ENCODE measurements around the gene CLN6. TPM values are rescaled to one million over a fixed set of nuclear protein-coding genes. Genes with fewer than 3 reads are reported as not detected.

The CLN6 gene
- 9.8 and 13.4 TPM in 2 replicates for total RNA-seq

DNA sequence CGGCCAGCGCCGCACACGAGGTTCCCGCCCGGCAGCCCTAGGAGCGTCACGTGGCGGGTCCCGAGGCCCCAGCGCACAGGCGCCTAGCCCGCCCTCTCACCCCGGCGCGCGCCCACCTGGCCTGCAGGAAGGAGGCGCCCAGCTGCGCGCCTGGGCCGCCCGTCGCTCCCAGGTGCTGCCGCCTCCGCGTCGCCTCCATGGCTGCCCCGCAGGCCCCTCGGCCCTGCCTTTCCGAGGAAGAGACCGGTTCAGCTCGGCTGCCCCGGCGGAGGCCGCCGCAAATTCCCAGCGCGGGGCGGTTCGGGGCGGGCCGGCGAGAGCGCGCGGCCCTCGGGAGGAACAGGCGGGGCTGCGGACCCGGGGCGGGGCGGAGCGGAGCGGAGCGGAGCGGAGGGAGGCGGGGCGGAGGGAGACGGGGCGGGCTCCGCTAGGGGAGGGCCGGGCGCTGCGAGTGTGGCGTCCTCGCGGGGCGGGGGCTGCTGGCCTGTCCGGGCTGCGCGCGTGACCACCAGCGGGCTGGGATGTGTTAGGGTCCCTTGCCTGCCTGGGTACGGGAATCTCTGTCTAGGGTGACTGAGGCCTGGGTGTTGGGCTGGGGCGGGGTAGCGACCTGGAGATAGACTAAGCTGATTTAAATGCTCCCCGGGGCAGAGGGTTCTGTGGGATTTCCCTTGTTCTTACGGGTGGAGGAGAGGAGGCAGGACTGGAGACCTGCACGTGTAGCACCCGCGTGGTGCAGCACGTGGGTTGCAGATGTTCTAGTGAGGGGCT lies at the start of gene CLN6:
CLN6 (minus strand) TSS at position 343 of the 771 bp plus-strand sequence; CDS start at position 199, 144 bp downstream.
- DNase-seq (ENCODE audit: low read depth in 2 of 2) = peak; percentile 42 to 85

- peak in 1 of 2 donors; percentile 28 for DNase-seq (ENCODE audit: low read depth in 2 of 2)
Observed at GRCh38 chr15:68278595-68279405, 49.3 kb upstream of the CLN6 start.

DNA sequence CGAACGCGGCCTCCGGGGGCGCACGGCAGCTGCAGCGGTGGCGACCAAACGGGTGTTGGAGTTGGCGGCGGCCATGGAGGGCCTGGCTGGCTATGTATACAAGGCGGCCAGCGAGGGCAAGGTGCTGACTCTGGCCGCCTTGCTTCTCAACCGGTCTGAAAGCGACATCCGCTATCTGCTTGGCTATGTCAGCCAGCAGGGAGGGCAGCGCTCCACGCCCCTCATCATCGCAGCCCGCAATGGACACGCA lies 48.7 kb upstream of the CLN6 start:
- DNase-seq (ENCODE audit: low read depth in 2 of 2) = peak in 1 of 2 donors; percentile 36

GRCh38 chr15:68277603-68278344 lies 48.2 kb upstream of the CLN6 start, which contains the start of gene FEM1B:
Gene FEM1B, plus strand, starts transcription at chr15:68277745. Its CDS starts 673 bp downstream, at chr15:68278418.
- peak; percentile 80 to 93 for DNase-seq (ENCODE audit: low read depth in 2 of 2)

DNA sequence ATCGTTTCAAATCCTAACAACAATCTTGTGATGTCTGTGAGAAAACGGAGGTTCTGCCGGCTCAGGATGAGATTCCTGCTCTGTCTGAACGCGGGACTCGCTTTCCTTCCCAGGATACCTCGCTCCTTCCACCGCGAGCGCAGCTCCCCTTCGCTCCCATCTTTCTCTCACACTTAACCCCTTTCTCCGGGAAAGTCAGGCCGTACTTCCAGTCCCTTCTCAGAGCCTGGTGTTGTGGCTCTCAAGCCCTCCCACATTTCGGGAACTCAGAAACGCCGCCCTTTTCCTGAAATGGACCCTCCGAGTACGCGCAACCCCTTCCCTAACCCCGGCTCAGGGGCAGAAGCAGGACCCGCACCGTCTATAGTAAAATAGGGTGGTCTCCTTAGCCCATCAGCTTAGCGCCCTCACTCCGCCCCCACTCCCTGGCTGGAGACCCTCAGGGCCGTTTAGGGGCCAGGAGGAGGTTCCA lies 47.6 kb upstream of the CLN6 start:
- peak; percentile 12 to 62 for DNase-seq (ENCODE audit: low read depth in 2 of 2)

DNA sequence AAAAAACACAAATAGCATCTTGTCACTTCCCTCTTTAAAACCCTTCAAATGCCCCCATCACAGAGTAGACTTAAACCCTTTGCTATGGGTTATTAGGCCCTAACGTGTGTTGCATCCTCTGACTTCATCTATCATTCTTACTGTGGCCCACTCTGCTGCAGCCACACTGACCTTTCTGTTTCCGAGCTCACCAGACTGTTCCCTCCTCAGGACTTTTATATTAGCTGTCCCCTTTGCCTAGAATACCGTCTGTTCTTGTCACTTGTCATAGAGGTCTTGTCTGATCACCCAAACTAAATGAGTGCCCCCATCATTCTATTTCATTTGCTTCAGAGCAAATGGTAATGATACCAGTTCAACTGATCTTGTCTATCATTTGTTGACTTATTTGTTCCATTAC lies 47.1 kb upstream of the CLN6 start:
- no peak for DNase-seq (ENCODE audit: low read depth in 2 of 2)

GRCh38 chr15:68275165-68275746 lies 45.7 kb upstream of the CLN6 start:
- DNase-seq (ENCODE audit: low read depth in 2 of 2) = no peak

GRCh38 chr15:68274201-68274848 lies 44.8 kb upstream of the CLN6 start:
- DNase-seq (ENCODE audit: low read depth in 2 of 2) = no peak

GRCh38 chr15:68272721-68273271 lies 43.3 kb upstream of the CLN6 start:
- DNase-seq (ENCODE audit: low read depth in 2 of 2) = peak in 1 of 2 donors; percentile 24

DNA sequence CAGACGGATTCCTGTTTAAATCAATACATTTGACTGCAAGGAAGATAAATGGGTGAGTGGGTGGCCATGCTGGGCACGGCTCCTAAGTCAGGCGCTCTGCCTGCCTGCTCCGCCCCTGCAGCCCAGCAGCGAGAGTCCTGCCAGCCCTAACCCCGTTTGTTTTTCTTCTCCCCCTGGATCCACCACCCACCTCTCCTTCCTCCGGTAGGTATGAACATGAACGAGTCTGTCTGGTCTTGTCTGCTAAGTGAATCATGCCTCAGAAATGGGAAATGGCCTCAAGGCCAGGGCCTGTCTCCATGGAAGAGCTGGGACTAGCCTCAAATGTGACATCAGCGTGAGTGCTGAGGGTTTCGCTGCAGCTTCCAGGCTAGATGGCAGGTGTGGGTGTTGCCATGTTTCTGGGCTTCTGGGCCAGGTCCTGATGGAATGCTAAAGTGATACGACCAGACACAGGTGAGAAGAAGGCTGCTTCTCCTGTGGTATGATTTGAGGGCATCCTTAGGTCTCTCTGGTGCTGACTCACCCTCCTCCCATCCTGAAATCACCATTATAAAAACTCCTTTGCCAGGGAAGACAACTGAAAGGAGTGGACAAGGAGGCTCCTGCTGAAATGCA lies 42.4 kb upstream of the CLN6 start:
- peak in 1 of 2 donors; percentile 4 for DNase-seq (ENCODE audit: low read depth in 2 of 2)

GRCh38 chr15:68268405-68268804 lies 38.9 kb upstream of the CLN6 start:
- no peak for DNase-seq (ENCODE audit: low read depth in 2 of 2)

- DNase-seq (ENCODE audit: low read depth in 2 of 2) = no peak
Observed at GRCh38 chr15:68265674-68266073, 36.1 kb upstream of the CLN6 start.

DNA sequence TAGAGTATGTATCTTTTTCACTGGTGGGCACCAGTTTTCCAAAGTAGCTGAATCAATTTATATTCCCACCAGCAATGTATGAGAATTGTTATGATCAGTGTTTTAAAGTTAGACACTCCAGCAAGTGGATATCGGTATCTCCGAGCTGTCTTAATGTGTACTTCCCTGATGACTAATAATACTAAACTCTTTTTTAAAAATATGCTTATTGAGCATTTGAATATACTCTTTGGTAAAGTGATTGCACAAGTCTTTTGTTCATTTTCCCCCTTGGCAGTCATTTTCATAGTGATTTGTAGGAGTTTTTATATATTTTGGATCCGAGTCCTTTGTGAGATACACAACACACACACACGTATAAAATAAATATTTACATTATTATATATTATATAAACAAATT lies 35.6 kb upstream of the CLN6 start:
- no peak for DNase-seq (ENCODE audit: low read depth in 2 of 2)

- no peak for DNase-seq (ENCODE audit: low read depth in 2 of 2)
Observed at GRCh38 chr15:68264282-68264681, 34.8 kb upstream of the CLN6 start.

DNA sequence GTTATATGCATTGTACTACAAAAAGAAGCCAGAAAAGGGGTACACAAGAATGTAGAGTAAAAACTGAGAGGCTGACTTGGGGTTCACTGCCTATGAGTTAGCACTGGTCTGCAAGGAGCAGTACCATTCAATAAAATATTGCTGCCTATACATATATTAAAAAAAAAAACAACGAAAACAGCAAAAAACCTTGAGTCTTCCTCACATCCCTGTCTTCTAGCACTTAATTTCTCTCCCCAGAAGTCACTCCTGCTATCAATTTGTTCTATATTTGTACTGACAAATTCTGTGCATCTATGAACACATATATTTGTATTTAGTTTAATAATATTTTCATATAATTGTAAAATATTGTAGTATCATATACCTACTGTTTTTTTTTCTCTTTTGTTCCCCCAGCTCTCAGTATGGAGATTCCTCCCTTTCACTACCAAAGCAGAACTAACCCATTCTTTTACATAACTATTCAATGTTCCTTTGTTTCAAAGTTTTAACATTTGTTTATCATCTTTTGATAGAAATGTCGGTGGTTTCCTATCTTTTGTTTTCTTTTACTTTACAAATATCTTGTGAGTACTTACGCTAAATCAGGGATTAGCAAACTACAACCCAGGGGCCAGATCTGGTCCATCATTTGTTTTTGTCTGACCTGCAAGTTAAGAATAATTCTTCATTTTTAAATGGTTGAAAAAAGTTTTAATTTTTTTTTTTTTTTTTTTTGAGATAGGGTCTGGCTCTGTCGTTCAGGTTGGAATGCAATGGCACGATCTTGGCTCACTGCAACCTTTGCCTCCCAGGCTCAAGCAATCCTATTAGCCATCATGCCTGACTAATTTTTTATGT lies 33.2 kb upstream of the CLN6 start:
- no peak for DNase-seq (ENCODE audit: low read depth in 2 of 2)

GRCh38 chr15:68261980-68262379 lies 32.5 kb upstream of the CLN6 start:
- no peak for DNase-seq (ENCODE audit: low read depth in 2 of 2)

DNA sequence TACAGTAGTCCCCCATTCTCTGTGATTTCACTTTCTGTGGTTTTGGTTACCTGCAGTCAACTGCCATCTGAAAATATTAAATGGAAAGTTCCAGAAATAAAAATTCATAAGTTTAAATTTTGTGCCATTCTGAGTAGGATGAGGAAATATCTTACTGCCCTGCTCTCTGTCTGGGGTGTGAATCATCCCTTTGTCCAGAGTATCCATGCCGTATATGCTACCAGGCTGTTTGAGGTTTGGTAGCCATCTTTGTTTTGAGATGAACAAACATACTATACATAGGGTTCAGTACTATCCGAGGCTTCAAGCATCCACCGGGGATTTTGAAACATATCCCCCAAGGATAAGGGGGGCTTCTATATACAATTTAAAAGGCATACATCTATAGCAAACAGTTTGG lies 31.7 kb upstream of the CLN6 start:
- DNase-seq (ENCODE audit: low read depth in 2 of 2) = no peak

GRCh38 chr15:68259883-68260282 lies 30.4 kb upstream of the CLN6 start:
- DNase-seq (ENCODE audit: low read depth in 2 of 2) = no peak

DNA sequence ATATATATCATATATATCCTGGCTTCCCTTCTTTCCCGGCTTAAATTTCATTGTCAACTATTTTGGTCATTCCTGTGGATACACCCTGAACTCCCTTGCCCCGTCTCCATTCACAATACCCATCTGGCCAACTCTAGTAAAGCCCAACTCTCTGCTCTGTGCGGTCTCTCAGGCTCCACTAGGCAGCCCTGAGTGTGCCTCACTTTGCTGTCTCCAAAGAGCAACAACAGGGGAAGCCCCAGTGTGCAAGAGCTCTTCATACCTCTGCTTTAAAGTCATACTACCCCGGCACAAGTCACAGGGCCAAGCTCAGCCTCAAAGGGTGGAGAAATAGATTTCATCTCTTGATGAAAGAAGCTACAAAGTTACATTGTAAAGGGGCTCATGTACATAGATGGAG lies 29.2 kb upstream of the CLN6 start:
- DNase-seq (ENCODE audit: low read depth in 2 of 2) = no peak

All from dermis microvascular lymphatic vessel endothelial cell (primary cell).